DMS153 (cell line): ENCODE results near the gene CYGB.
"Not testable (repeated sequence)": the region's sequence is repeated elsewhere in the genome, so short reads cannot be mapped to it uniquely, and the experiment has no call there.

Source experiments
- DNase-seq: peaks from one replicate; lab custom pipeline; 2025; lab: John Stamatoyannopoulos, UW

Gene CYGB

GRCh38 chr17:76538281-76538931 lies 897 bp upstream of the CYGB start:
- no peak for DNase-seq

DNA sequence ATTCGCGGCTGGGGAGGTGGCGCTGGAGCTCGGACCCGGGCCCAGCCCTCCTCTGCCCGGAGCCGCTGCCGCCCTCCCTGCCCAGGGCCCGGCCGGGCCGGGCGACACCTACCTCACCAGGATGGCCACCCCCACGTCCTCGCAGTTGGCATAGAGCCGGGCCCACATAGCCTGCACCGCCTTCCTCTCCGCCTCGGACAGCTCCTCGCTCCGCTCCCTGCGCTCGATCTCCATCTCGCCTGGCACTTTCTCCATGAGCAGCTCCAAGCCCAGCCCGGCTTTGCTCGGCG lies 276 bp downstream of the CYGB start:
- no peak for DNase-seq

DNA sequence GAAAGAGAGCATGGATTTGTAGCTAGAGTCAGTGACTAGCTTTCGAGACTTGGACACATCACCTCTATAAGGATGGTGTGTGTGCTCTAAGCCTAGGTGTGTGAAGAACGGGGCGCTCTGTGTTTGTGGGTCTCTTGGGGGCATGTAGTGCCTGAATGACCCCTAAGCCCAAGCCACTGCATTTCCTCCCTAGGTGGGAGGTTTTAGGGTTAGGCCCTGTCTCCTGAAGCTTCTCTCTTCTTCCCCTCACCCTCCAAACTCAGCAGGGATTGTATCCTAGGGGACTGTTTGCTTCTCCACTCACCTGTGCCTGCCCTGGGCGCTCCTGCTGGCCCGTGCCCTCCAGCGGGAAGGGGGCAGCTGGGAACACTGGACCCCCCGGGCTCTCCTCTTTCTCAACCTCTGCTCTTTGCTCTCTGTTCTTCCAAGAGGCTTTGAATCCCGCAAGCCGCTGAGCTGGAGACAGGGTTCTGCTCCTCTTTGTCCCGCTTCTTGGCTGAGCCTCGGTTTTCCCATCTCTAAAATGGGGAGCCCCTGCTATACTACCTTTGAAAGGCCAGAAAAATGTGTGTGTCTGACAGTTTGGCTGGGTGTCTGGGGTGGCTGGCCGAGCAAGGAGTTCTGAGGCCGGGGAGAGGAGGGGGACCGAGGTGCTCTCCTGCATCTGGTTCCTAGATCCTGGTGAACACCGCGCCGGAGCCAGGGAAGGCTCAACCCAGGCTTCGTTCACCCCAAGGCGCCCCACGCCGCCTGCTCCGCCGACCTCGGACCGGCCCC lies 810 bp downstream of the CYGB start:
- DNase-seq = no peak

DNA sequence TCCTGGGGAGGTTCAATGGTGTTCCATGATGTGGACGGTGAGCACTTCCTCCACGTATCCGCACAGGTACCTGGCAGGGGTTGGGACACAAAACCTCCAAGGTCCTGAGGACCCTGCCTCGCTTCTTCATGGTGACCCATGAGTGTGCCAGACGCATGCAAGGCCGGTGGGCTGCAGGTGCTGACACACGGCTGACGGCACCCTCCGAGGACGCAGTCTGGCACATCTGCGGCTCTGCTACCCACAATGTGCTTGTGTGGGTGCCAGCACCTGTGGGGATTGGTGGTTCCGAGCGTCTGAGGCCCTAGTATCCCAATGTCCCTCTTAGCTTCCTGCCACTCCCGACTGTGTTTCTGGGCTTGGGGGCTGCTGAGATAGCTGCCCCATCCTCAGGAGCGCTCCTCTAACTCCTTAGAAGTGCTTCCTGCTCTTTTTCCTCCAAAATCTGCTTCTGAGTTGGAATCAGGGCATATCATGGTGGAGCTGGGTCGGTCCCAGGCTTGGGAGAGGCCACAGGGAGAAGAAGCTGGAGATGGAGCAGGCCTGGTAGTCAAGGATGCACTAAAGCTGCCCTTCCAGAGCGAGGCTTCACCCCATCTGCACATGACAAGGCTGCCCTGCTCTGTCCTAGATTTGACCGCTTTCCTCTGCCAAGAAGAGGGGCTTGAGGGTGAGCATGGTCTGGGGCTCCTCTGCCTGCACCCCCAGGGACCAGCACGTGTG lies 1.6 kb downstream of the CYGB start:
- no peak for DNase-seq

- no peak for DNase-seq
Measured at GRCh38 chr17:76534831-76535732, 2.4 kb downstream of the CYGB start.

- DNase-seq = not testable (repeated sequence)
Measured at GRCh38 chr17:76533640-76534359, 3.7 kb downstream of the CYGB start.

DNA sequence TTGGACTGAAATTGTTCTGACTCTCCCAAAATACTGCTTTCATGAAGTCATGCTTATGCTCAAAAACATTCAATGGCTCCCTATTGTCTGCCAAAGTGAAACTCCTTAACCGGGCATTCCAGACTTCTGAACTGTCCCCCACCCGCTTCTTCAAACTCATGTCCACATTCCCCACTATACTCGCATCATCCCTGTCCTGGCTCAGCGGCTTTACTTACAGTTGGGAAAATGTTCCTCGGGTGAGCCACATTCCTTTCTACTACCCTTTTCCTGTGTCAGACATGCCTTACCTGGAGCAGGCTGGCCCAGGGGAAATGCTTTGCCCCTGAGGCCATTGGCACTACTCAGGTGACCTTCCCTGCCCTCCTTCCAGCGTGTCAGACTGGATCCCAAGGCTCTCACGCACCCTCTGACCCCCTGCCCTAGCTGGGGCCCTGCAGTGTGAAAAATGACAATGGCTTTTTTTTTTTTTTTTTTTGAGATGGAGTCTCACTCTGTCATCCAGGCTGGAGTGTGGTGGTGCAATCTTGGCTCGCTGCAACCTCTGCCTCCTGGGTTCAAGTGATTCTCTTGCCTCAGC lies 5.3 kb downstream of the CYGB start:
- no peak for DNase-seq

- DNase-seq = no peak
Measured at GRCh38 chr17:76531486-76532038, 5.9 kb downstream of the CYGB start.

- no peak for DNase-seq
Measured at GRCh38 chr17:76530811-76531485, 6.6 kb downstream of the CYGB start.

DNA sequence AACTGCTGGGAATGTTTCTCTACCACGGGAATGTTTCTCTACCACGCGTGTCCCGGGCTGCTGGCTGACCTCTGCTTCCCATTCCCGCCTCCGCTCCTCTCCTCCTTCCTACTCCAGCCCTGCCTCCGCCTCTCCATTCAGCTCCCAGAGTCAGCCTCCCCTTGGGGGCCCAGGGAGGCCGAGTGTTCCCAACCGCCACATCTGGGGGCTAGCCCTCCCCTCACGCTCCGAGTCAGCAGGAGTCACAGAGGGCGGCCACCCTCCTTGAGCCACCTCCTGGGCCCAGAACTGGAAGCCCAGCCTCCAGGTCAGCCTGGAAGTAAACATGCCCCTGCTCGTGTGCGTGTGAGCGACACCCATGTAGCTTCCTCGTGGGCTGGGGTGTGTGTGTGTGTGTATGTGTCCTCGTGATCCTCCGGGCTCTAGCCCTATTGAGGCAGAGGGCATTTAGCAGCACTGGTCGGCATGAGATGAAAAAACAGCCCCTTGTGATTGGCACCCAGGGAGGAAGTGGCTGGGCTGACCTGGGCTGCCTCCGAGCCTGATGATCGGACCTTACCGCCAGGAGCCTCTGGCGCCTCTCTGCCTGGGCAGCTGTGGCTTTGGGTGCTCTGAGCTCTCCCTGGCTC lies 7.3 kb downstream of the CYGB start:
- peak; percentile 24 for DNase-seq

DNA sequence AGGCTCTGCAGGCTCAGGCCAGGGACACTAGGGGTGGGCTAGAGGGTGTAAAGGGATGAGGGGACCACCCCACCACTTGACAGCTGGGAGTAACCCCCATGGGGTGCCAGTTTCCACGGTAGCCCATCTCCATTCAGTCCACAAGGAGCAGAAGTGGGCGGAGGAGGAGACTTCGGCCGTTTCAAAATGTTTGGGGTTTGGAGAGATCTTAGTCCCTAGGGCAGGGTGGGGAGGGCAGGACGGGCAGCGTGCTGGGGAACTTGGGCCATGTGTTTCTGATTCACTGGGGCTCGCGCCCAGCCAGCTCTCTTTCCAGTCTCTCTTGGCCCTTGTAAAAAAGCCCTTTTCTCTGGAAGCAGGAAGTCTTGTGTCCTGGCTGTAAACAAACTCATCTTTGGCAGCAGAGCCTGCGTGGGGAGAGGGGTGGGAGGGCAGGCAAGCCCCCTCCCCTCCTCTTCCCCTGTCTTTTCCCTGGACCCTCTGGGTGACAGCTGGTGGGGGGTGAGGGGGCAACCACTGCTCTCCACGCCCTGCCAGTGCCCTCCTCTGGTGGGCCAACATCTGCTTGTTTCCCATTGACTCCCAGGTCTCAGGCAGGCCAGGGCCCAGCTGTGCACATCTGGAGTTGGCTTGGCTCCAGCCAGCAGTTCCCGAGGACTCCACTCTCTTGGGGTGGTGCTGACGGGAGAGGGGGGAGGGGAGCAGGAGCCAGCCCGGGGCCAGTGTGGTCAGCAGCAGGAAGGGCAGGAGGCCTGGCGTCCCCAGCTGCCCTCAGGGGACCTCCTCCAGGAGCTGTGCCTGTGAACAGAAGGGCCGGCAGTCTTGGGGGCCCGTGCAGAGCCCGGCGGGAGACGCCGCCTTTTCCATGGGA lies 8.1 kb downstream of the CYGB start:
- peak; percentile 7 for DNase-seq

GRCh38 chr17:76528528-76529223 lies 8.8 kb downstream of the CYGB start:
- no peak for DNase-seq

- DNase-seq = peak; percentile 49
Measured at GRCh38 chr17:76528156-76528527, 9.4 kb downstream of the CYGB start.

DNA sequence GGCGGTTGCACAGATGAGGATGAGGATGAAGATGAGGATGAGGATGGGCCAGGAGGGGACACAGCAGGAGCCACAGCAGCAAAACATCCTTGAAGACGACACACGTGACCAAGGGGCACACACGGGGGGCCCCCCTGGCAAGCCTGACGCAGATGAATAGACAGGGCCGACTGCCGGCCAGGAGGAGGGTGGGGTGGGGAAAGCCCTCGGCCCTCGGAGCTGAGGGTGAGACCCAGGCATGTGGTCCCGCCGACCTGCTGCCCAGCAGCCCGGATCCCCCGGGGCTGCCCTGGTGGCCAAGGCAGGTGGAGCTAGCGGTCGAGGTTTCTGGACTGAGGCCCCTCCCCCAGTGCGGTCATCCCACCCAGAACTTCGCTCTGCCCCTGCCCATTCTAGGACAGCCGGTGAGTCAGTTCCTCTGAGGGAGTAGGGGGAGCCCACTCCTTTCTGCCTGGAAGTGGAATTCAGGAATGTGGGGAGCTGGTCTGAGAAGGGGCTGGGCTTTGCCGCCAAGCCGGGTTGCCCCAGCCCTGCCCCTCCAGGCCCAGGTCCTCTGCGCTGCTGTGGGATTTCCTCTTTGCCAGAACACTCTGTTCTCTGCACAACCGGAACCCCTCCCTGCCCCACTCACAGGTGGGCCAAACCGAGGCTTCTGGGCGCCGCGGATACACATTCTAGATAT lies 9.9 kb downstream of the CYGB start:
- DNase-seq = no peak

DNA sequence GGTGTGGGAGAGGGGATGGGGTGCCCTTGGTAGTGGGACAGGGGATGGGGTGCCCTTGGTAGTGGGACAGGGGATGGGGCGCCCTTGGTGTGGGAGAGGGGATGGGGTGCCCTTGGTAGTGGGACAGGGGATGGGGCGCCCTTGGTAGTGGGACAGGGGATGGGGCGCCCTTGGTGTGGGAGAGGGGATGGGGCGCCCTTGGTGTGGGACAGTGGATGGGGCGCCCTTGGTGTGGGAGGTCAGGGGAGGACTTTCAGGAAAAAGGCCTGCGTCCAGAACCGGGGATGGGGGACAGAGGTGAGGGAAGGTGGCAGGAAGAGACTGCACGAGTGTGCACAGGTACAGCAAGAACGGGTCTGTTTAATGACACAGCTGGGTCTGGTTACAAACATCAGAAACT lies 10.5 kb downstream of the CYGB start:
- DNase-seq = not testable (repeated sequence)

DNA sequence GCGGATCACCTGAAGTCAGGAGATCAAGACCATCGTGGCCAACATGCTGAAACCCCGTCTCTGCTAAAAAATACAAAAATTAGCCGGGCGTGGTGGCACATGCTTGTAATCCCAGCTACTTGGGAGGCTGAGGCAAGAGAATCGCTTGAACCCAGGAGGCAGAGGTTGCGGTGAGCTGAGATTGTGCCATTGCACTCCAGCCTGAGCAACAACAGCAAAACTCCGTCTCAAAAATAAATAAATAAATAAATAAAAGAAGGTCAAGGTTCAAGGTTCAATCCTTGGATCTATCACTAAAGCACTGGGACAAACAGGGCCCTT lies 12.0 kb downstream of the CYGB start:
- not testable (repeated sequence) for DNase-seq

DNA sequence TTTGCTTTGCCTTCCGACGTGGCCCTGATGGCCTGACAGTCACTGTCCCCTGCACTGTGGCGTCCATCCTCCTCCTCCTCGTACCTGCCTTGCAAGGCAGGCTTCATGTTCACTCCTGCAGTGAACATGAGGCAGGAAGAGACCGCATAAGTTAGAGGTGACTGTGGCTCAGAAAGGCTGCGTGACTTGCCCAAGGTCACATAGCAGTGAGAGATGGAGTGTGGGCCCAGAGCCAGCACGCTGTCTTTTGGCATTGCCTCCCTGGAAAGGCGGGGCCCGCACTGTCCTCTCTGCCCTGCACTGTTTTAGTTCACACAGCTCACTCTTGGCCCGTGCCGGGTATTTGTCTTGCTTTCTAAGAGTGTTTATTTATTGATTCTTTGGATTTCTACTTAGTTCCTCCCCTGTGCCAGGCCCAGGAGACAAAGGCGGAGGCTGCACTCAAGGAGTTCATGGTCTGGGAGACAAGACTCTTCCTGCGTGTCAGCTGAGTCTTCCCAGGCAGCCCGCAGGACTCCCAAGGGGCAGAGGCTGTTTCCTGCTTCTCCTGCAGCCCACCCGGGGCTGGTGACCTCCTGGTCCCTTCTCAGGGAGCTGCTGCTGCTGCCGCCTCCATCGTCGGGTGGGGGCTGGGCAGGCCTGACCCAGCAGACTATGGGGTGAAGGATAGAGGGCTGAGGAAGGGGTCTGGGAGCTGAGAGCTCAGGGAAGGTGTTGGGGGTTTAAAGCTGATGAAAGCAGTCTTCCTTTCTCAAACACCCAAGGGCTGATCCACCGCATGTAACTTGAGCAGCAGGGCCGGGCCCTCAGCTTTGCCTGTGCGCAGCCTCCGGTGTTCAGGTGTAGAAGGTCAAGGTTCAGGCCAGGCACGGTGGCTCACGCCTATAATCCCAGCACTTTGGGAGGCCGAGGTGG lies 12.7 kb downstream of the CYGB start:
- DNase-seq = no peak
